Measurements from ENCODE around the gene GNGT2.
"Not testable (repeated sequence)": the region's sequence is repeated elsewhere in the genome, so short reads cannot be mapped to it uniquely, and the experiment has no call there.

GNGT2 gene

DNA sequence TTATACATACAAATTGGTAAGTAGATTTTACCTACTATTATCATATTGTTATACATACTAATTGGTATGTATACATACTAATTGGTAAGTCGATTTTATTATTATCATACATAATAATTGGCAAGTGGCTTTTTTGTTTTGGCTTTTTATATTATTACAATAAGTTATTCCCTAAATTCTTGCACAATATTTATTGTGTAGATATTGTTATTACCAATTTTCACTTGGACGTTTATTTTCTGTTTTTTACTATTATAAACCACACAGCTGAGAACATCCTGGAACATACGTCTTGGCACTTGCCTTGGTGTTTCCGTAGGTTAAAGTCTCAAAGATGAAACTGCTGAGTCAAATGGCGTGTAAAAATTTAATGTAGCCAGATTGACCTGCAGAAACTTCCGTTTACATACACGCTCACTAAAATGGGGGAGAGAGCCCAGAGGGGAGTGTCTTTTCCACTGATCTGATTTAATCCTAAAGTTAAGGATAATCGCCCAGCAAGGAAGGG, 18.9 kb downstream of the GNGT2 start:
- Histone ChIP-seq H3K27me3 (ENCODE audit: insufficient read depth, low read depth) (no peaks in the 10 kb centered on the region), H3K4me3 (IDR thresholded peaks at IDR 0.05; ENCODE audit: insufficient read depth, low read depth, low read length) (no peak overlapping the region), H3K9ac (peak overlapping the region; percentile 99), H3K27ac (peak overlapping the region; percentile 99), H2AFZ (ENCODE audit: low read depth) (peak overlapping the region; percentile 68), H3K79me2 (ENCODE audit: insufficient read depth, low read depth) (no peaks in the 10 kb centered on the region), H3K36me3 (ENCODE audit: insufficient read depth) (no peaks in the 10 kb centered on the region), H3K4me1 (ENCODE audit: low read depth, poor library complexity, severe bottlenecking) (peaks cover 10% of the 10 kb centered on the region), H4K20me1 (ENCODE audit: insufficient read depth) (no peaks in the 10 kb centered on the region), H3K4me2 (peak overlapping the region; percentile 70)
- TF ChIP-seq, protein P1, sequence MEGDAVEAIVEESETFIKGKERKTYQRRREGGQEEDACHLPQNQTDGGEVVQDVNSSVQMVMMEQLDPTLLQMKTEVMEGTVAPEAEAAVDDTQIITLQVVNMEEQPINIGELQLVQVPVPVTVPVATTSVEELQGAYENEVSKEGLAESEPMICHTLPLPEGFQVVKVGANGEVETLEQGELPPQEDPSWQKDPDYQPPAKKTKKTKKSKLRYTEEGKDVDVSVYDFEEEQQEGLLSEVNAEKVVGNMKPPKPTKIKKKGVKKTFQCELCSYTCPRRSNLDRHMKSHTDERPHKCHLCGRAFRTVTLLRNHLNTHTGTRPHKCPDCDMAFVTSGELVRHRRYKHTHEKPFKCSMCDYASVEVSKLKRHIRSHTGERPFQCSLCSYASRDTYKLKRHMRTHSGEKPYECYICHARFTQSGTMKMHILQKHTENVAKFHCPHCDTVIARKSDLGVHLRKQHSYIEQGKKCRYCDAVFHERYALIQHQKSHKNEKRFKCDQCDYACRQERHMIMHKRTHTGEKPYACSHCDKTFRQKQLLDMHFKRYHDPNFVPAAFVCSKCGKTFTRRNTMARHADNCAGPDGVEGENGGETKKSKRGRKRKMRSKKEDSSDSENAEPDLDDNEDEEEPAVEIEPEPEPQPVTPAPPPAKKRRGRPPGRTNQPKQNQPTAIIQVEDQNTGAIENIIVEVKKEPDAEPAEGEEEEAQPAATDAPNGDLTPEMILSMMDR (conservative IDR thresholded peaks at IDR 0.05; ENCODE audit: low read depth, low read length), result no peak

- H4K20me1 ChIP-seq (ENCODE audit: insufficient read depth), result no peaks in the 10 kb centered on the region
- H3K4me1 ChIP-seq (ENCODE audit: low read depth, poor library complexity, severe bottlenecking), result peaks cover 10% of the 10 kb centered on the region
- H3K9ac ChIP-seq, result no peak overlapping the region
- H3K4me2 ChIP-seq, result peak overlapping the region; percentile 70
- peak overlapping the region; percentile 99; the same call in 1 of the 2 replicates for H3K27ac ChIP-seq
- peak overlapping the region; percentile 35; the same call in 1 of the 2 replicates for H2AFZ ChIP-seq (ENCODE audit: low read depth)
- TF ChIP-seq, protein P1 (conservative IDR thresholded peaks at IDR 0.05; ENCODE audit: low read depth, low read length), result no peak
- H3K4me3 ChIP-seq (IDR thresholded peaks at IDR 0.05; ENCODE audit: insufficient read depth, low read depth, low read length), result no peak overlapping the region
- H3K36me3 ChIP-seq (ENCODE audit: insufficient read depth), result no peaks in the 10 kb centered on the region
- H3K27me3 ChIP-seq (ENCODE audit: insufficient read depth, low read depth), result no peaks in the 10 kb centered on the region
- H3K79me2 ChIP-seq (ENCODE audit: insufficient read depth, low read depth), result no peaks in the 10 kb centered on the region
These were observed 19.4 kb downstream of the GNGT2 start for GRCh38 chr17:49190932-49191331.

GRCh38 chr17:49187301-49187700, 23.1 kb downstream of the GNGT2 start:
- Histone ChIP-seq H4K20me1 (ENCODE audit: insufficient read depth) (no peaks in the 10 kb centered on the region), H2AFZ (ENCODE audit: low read depth) (no peak overlapping the region), H3K27ac (no peak overlapping the region), H3K36me3 (ENCODE audit: insufficient read depth) (no peaks in the 10 kb centered on the region), H3K4me1 (ENCODE audit: low read depth, poor library complexity, severe bottlenecking) (peaks cover 10% of the 10 kb centered on the region), H3K79me2 (ENCODE audit: insufficient read depth, low read depth) (no peaks in the 10 kb centered on the region), H3K27me3 (ENCODE audit: insufficient read depth, low read depth) (no peaks in the 10 kb centered on the region), H3K4me3 (IDR thresholded peaks at IDR 0.05; ENCODE audit: insufficient read depth, low read depth, low read length) (no peak overlapping the region), H3K9ac (no peak overlapping the region), H3K4me2 (no peak overlapping the region)
- TF ChIP-seq, protein P1 (conservative IDR thresholded peaks at IDR 0.05; ENCODE audit: low read depth, low read length), result no peak

DNA sequence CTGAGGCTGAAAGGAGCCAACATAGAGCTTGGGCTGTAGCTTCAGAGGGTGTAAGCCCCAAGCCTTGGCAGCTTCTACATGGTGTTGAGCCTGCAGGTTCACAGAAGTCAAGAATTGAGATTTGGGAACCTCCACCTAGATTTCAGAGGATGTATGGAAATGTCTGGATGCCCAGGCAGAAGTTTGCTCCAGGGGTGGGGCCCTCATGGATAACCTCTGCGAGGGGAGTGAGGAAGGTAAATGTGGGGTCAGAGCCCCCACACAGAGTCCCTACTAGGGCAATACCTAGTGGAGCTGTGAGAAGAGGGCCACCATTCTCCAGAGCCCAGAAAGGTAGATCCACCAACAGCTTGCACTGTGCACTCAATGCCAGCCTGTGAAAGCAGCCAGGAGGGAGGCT, 25.0 kb downstream of the GNGT2 start:
- not testable (repeated sequence) for H3K27ac ChIP-seq; H3K27me3 ChIP-seq (ENCODE audit: insufficient read depth, low read depth); H3K4me2 ChIP-seq; H3K9ac ChIP-seq; H3K4me3 ChIP-seq (IDR thresholded peaks at IDR 0.05; ENCODE audit: insufficient read depth, low read depth, low read length); H3K36me3 ChIP-seq (ENCODE audit: insufficient read depth); H4K20me1 ChIP-seq (ENCODE audit: insufficient read depth); H3K79me2 ChIP-seq (ENCODE audit: insufficient read depth, low read depth); H3K4me1 ChIP-seq (ENCODE audit: low read depth, poor library complexity, severe bottlenecking); H2AFZ ChIP-seq (ENCODE audit: low read depth)

- not testable (repeated sequence) for H3K36me3 ChIP-seq (ENCODE audit: insufficient read depth); H4K20me1 ChIP-seq (ENCODE audit: insufficient read depth); H3K4me1 ChIP-seq (ENCODE audit: low read depth, poor library complexity, severe bottlenecking); H3K4me3 ChIP-seq (IDR thresholded peaks at IDR 0.05; ENCODE audit: insufficient read depth, low read depth, low read length); H3K9ac ChIP-seq; H3K4me2 ChIP-seq; H3K79me2 ChIP-seq (ENCODE audit: insufficient read depth, low read depth); H2AFZ ChIP-seq (ENCODE audit: low read depth); H3K27ac ChIP-seq; H3K27me3 ChIP-seq (ENCODE audit: insufficient read depth, low read depth)
These were observed 25.9 kb downstream of the GNGT2 start for GRCh38 chr17:49184522-49184921.
